Panc1 (cell line): ENCODE data around the gene FCN3.

Experiments used
- CTCF ChIP-seq: fragments of 450-650 bp; IDR thresholded peaks from 2 replicates; pipeline ENCODE4 v1.5.1; 2017; ENCODE audit warnings: mild to moderate bottlenecking
- POLR2AphosphoS5 ChIP-seq: IDR thresholded peaks from 2 replicates; pipeline ENCODE4 v1.6.1; 2012; ENCODE audit warnings: mild to moderate bottlenecking, low read depth, low read length, moderate library complexity
- REST ChIP-seq, 2 experiments: IDR thresholded peaks; 2 replicates each; pipeline ENCODE4 v1.6.1; 2011 to 2012; ENCODE audit warnings: low read depth in 2 of 2, control low read depth in 1 of 2, low read length in 1 of 2, mild to moderate bottlenecking in 1 of 2, moderate library complexity in 1 of 2; ENCODE audit not compliant: insufficient read depth in 1 of 2
- SIN3A ChIP-seq: IDR thresholded peaks from 2 replicates; pipeline ENCODE4 v1.6.1; 2012; ENCODE audit warnings: low read depth, mild to moderate bottlenecking, low read length, moderate library complexity, borderline replicate concordance; ENCODE audit not compliant: insufficient read depth
- TCF7L2 ChIP-seq: IDR thresholded peaks from 2 replicates; pipeline ENCODE4 v1.6.1; 2011; ENCODE audit warnings: mild to moderate bottlenecking, low read depth, low read length, inconsistent platforms

GRCh38 chr1:27364696-27365371, 9.8 kb downstream of the FCN3 start:
- TF ChIP-seq POLR2AphosphoS5 = no peak
- TF ChIP-seq REST (IDR thresholded peaks at IDR 0.05; ENCODE audit: insufficient read depth in 1 of 2, low read depth in 2 of 2, low read length in 1 of 2) = no peak
- no peak for TF ChIP-seq CTCF
- no peak for TF ChIP-seq SIN3A
- TF ChIP-seq TCF7L2 = no peak
